Uterus (tissue), 4 donors: Measurements from ENCODE around the gene SHISA4. TPM values are rescaled to one million over a fixed set of nuclear protein-coding genes. Genes with fewer than 3 reads are reported as not detected.

Source experiments
- DNase-seq, 2 donors: peaks; one replicate each; pipeline ENCODE4 v3.0.0-alpha.2; 2019 to 2020
- H3K27ac ChIP-seq, 2 donors: fragments of 200-600 bp; sonication (generic); 1 replicate in 1 of 2; 2 replicates in 1 of 2; pipeline ENCODE4 v1.5.1; 2016 to 2018
- H3K27me3 ChIP-seq, 2 donors: fragments of 200-600 bp; sonication (generic); one replicate each; pipeline ENCODE4 v1.5.1; 2018 to 2019; ENCODE audit warnings: control low read depth in 1 of 2
- H3K36me3 ChIP-seq, 2 donors: fragments of 200-600 bp; sonication (generic); one replicate each; pipeline ENCODE4 v1.5.1; 2019; ENCODE audit warnings: control low read depth in 1 of 2
- H3K4me1 ChIP-seq, 2 donors: fragments of 200-600 bp; sonication (generic); one replicate each; pipeline ENCODE4 v1.5.1; 2018 to 2019; ENCODE audit warnings: control low read depth in 1 of 2
- H3K4me3 ChIP-seq, 2 donors: fragments of 200-600 bp; sonication (generic); 1 replicate in 1 of 2; 2 replicates in 1 of 2; pipeline ENCODE4 v1.5.1; 2018 to 2019; ENCODE audit warnings: mild to moderate bottlenecking in 1 of 2
- H3K9me3 ChIP-seq, 2 donors: fragments of 200-600 bp; sonication (generic); one replicate each; pipeline ENCODE4 v1.5.1; 2019; ENCODE audit warnings: control low read depth in 1 of 2
- POLR2A ChIP-seq, 2 donors: fragments of 450-650 bp; IDR thresholded peaks; one replicate each; pipeline ENCODE4 v1.6.1; 2016; ENCODE audit warnings: antibody characterized with exemption in 2 of 2, mild to moderate bottlenecking in 1 of 2, moderate library complexity in 1 of 2
- intact Hi-C: fragments of 100-400 bp; cut with DNase I; formaldehyde crosslinking; loops from one replicate; pipeline ENCODE4 v1.15.1; 2023; ENCODE audit warnings: low total_unique reads
- total RNA-seq, 4 donors: library from RNA; depleted of rRNA in 3 of 4; stranded (reverse); fragments of >200 nt in 3 of 4; gene quantifications; one replicate each; pipeline versions ENCODE4 v1.1.0 to v1.2.4, GENCODE V29; 2014 to 2023
- TF ChIP-seq, protein P1 (sequence below), 4 experiments: fragments of 200-600 bp in 2 of 4; fragments of 450-650 bp in 2 of 4; sonication (generic) in 2 of 4; IDR thresholded peaks; one replicate each; pipeline ENCODE4 v1.5.1; 2016 to 2019; ENCODE audit warnings: antibody characterized with exemption in 4 of 4, mild to moderate bottlenecking in 2 of 4, moderate library complexity in 1 of 4
- donor health status: DM: yes; HTN: yes; CAD: no.

The SHISA4 gene
- total RNA-seq, 4 donors from 2014 or later: 2.1 to 52.8 (median 12.0) TPM

DNA sequence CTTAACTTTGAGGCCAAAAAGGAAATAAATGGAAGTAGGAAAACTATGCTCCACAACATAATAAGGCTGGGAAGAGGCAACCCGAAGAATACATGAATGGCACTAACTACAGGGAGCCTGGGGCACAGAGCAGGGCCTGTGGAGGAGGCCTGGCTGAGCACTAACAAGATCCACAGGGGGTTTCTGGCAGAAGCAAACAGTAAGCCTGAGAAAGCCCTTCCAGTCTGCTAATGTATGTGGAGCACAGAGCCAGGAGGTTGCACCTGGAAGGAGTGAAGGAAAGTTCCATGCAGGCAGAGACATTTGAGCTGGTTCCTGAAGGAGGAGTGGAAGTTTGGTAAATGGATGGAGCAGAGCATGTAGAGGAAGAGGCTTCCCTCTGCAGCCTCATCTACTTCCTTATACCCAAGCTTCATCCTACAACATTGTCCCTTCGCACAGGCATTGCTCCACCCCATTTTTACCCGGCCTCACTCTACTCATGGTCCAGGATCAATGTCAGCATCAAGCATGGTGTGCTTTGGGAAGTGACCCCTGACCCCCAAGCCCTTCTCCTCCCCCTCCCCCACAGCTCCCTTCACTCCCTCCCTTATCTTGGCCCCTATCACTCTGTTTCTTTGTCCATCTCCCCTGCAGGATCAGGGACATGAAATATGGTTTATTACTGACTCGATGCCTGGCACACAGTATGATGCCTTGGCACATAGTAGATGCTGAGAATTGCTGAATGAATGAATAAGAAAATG lies 23.3 kb downstream of the SHISA4 start:
- H3K27me3 ChIP-seq: no peaks in the 10 kb centered on the region
- peak overlapping the region; percentile 94 to 98 for H3K27ac ChIP-seq
- intact Hi-C loops: no loop called here
- H3K9me3 ChIP-seq: no peaks in the 10 kb centered on the region
- peaks cover 23 to 24% of the 10 kb centered on the region in 2 donors for H3K4me1 ChIP-seq
- DNase-seq: no peak
- no peak overlapping the region for H3K4me3 ChIP-seq
- TF ChIP-seq, protein P1, sequence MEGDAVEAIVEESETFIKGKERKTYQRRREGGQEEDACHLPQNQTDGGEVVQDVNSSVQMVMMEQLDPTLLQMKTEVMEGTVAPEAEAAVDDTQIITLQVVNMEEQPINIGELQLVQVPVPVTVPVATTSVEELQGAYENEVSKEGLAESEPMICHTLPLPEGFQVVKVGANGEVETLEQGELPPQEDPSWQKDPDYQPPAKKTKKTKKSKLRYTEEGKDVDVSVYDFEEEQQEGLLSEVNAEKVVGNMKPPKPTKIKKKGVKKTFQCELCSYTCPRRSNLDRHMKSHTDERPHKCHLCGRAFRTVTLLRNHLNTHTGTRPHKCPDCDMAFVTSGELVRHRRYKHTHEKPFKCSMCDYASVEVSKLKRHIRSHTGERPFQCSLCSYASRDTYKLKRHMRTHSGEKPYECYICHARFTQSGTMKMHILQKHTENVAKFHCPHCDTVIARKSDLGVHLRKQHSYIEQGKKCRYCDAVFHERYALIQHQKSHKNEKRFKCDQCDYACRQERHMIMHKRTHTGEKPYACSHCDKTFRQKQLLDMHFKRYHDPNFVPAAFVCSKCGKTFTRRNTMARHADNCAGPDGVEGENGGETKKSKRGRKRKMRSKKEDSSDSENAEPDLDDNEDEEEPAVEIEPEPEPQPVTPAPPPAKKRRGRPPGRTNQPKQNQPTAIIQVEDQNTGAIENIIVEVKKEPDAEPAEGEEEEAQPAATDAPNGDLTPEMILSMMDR (IDR thresholded peaks at IDR 0.05): no peak
- TF ChIP-seq POLR2A (IDR thresholded peaks at IDR 0.05): no peak
- no peaks in the 10 kb centered on the region for H3K36me3 ChIP-seq

DNA sequence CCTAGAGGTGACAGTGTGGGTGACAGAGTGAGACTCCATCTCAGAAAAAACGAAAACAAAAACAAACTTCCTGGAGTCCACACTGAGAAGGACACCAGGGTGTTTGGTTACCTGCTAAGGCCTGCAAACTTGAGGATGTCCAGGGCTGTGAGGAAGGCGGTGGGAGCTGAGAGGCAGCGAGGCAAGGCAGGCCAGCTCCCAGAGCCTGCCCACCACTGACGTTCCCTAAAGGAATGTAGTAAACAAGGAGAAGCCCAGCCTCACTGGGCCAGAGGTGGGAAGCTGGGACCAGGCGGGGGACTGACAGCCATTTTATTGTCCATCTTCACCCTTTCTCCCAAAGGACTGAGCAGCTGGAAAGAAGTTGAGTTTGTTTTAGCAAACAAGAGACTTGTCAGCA lies 24.1 kb downstream of the SHISA4 start:
- DNase-seq: peak; percentile 54 to 89

DNA sequence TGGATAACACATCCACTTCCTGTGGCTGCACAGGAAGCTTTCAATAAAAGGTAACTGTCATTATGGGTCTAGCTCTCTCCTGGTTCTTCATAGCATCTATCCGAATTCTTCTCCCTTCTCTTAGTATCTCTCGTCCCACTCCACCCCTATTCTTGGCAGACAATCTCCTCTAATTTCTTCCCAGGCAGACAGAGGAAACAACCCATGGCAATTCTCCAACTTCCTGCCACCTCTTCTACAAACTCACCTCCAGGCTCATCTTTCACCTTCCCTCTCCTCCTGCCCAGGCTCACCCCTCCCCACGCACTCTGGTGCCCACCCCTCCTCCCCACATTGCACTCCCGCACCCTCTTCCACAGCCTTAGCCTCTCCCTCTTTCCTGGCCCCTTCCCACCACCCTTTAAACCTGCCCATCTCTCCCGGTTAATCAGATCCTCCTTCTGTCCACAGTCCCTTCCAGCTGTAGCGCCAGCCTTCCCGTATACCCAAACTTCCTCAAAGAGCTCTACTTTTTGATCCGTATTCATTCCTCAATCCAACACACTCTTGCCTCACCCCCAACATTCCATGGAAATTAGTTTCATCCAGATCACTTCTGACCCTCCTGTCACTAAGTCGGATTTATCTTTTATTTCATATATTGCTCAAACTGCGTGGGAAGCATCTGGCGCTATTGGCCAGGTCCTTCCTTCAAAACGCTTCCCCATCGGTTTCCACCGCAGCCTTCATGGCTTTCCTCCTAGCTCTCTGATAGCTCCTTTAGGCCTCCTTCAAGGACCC lies 25.9 kb downstream of the SHISA4 start:
- Histone ChIP-seq H3K27ac (peak overlapping the region; percentile 94 to 98), H3K9me3 (no peaks in the 10 kb centered on the region), H3K4me1 (peaks cover 18 to 33% of the 10 kb centered on the region in 2 donors), H3K4me3 (peak overlapping the region in 1 of 2 donors; percentile 6), H3K36me3 (no peaks in the 10 kb centered on the region), H3K27me3 (no peaks in the 10 kb centered on the region)
- intact Hi-C loops: no loop called here
- peak; percentile 60 to 76 for DNase-seq
- no peak for TF ChIP-seq POLR2A (IDR thresholded peaks at IDR 0.05)
- TF ChIP-seq, protein P1 (IDR thresholded peaks at IDR 0.05): no peak

More for the DNA sequence above, 24.1 kb downstream of the SHISA4 start:
- no peaks in the 10 kb centered on the region for H3K27me3 ChIP-seq
- intact Hi-C loops: no loop called here
- peaks cover 19 to 28% of the 10 kb centered on the region in 2 donors for H3K4me1 ChIP-seq
- TF ChIP-seq, protein P1 (IDR thresholded peaks at IDR 0.05): no peak
- peak; percentile 40 to 82 for TF ChIP-seq POLR2A (IDR thresholded peaks at IDR 0.05)
- peak overlapping the region; percentile 94 to 98 for H3K27ac ChIP-seq
- no peaks in the 10 kb centered on the region for H3K36me3 ChIP-seq
- no peak overlapping the region for H3K4me3 ChIP-seq
- H3K9me3 ChIP-seq: no peaks in the 10 kb centered on the region

DNA sequence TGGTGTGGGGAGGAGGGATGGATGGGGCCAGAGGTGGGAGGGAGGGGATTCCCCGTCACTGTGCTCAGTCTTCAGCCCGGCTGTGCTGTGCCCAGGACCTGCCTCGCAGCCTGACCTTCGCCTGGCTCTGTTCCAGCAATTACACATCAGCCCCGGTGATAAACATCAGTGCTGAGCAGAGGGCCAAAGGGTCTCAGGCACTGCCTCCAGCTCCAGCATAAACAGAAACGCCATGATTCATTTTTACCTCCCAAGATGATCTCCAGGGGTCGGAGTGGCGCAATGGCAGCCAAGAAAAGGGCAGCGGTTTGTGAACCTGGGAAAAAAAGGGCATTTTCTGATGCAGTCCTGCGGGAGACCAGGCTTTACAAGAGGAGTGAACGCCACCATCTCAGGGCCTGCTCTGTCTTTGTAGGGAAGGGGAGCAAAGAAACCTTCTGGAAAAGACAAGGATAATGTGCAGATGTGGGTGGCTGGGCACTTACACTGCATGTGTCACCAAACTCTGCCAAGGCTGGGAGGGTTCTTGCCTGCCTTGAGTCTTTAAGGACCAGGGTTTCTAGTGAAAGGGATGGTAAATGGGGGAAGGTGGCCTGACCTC lies 28.1 kb downstream of the SHISA4 start:
- peak overlapping the region in 1 of 2 donors; percentile 9 for H3K4me3 ChIP-seq
- intact Hi-C loops: no loop called here
- H3K27ac ChIP-seq: peak overlapping the region; percentile 94 to 98
- H3K9me3 ChIP-seq: no peaks in the 10 kb centered on the region
- H3K36me3 ChIP-seq: no peaks in the 10 kb centered on the region
- no peaks in the 10 kb centered on the region for H3K27me3 ChIP-seq
- peak; percentile 92 to 98 for DNase-seq
- H3K4me1 ChIP-seq: peaks cover 18 to 33% of the 10 kb centered on the region in 2 donors
- TF ChIP-seq POLR2A (IDR thresholded peaks at IDR 0.05): no peak
- TF ChIP-seq, protein P1 (IDR thresholded peaks at IDR 0.05): no peak
